HepG2 (cell line): ENCODE measurements around the gene DHX58. TPM values are rescaled to one million over a fixed set of nuclear protein-coding genes. Genes with fewer than 3 reads are reported as not detected.

Source experiments
- ATAC-seq: fragments of 200-7000 bp; cut with Tn5 transposase; 3 replicates; pipeline ENCODE4 v1.9.1; 2020; ENCODE audit warnings: mild to moderate bottlenecking, moderate library complexity
- BruUV-seq: library from RNA; stranded (reverse); fragments of 400-500 nt; replicated peaks from 2 replicates; lab custom pipeline; 2021; lab: Mats Ljungman, UMichigan
- CTCF ChIA-PET: fragments of 300-600 bp; formaldehyde crosslinking; extraction: SDS; loops from one replicate; lab custom pipeline; 2021; ENCODE audit warnings: low total read pairs, inconsistent platforms, low intra/inter-chr PET ratio; lab: Yijun Ruan, JAX
- POLR2A ChIA-PET: fragments of 350-600 bp; sonication (Branson Sonifier 250); formaldehyde crosslinking; loops from one replicate; lab custom pipeline; 2020; ENCODE audit warnings: antibody characterized with exemption, inconsistent platforms; lab: Yijun Ruan, JAX
- DNase-seq: peaks from one replicate; pipeline ENCODE4 v3.0.0-alpha.2; 2015; ENCODE audit warnings: low spot score
- FAIRE-seq: peaks from 3 replicates; lab custom pipeline; 2011; peaks lifted over from hg19 to GRCh38; lab: Jason Lieb, UNC
- H2AFZ ChIP-seq: one replicate; pipeline ENCODE4 v1.6.1; 2011; ENCODE audit warnings: low read length, inconsistent platforms
- H3K27ac ChIP-seq: fragments of 300-600 bp; 3 replicates; pipeline ENCODE4 v1.8.0; 2011; ENCODE audit warnings: mixed run types, mild to moderate bottlenecking, mixed read lengths, low read length, inconsistent platforms; ENCODE audit not compliant: insufficient read depth; ENCODE audit errors: extremely low read length
- H3K27me3 ChIP-seq, 2 experiments: fragments of 200-600 bp in 1 of 2; 2 replicates in 1 of 2; 3 replicates in 1 of 2; pipeline versions ENCODE4 v1.6.0 to v1.8.0; 2011; ENCODE audit warnings: low read length in 2 of 2, mild to moderate bottlenecking in 2 of 2, moderate library complexity in 2 of 2, inconsistent platforms in 1 of 2; ENCODE audit not compliant: insufficient read depth in 2 of 2, control insufficient read depth in 1 of 2
- H3K36me3 ChIP-seq, 2 experiments: fragments of 200-600 bp in 1 of 2; replicated peaks in 1 of 2; 2 replicates in 1 of 2; 3 replicates in 1 of 2; pipeline versions ENCODE4 v1.5.1 to v1.8.0; 2011; ENCODE audit warnings: low read length in 2 of 2, inconsistent platforms in 1 of 2; ENCODE audit not compliant: insufficient read depth in 2 of 2, control insufficient read depth in 1 of 2
- H3K4me1 ChIP-seq: 2 replicates; pipeline ENCODE4 v1.5.1; 2012; ENCODE audit warnings: low read length, inconsistent platforms; ENCODE audit not compliant: insufficient read depth
- H3K4me2 ChIP-seq: 2 replicates; pipeline ENCODE4 v1.6.0; 2011; ENCODE audit warnings: low read depth, low read length, inconsistent platforms
- H3K4me3 ChIP-seq, 3 experiments: fragments of 200-600 bp in 1 of 3; sonication (generic), shearing (Covaris generic) in 1 of 3; replicated peaks in 1 of 3; 2 replicates each; pipeline ENCODE4 v1.5.1; 2011 to 2016; ENCODE audit warnings: low read length in 3 of 3, inconsistent platforms in 2 of 3, low read depth in 2 of 3, mild to moderate bottlenecking in 2 of 3, control low read depth in 1 of 3, mixed read lengths in 1 of 3; ENCODE audit not compliant: insufficient read depth in 1 of 3
- H3K79me2 ChIP-seq: one replicate; pipeline ENCODE4 v1.6.1; 2011; ENCODE audit warnings: low read length, inconsistent platforms; ENCODE audit not compliant: insufficient read depth
- H3K9ac ChIP-seq: 2 replicates; pipeline ENCODE4 v1.6.0; 2011; ENCODE audit warnings: mild to moderate bottlenecking, low read depth, low read length, inconsistent platforms; ENCODE audit not compliant: insufficient read depth
- H3K9me3 ChIP-seq: 2 replicates; pipeline ENCODE4 v1.5.1; 2012; ENCODE audit warnings: mild to moderate bottlenecking, low read length
- H4K20me1 ChIP-seq: 2 replicates; pipeline ENCODE4 v1.6.0; 2011; ENCODE audit warnings: inconsistent platforms, mild to moderate bottlenecking, low read length, moderate library complexity; ENCODE audit not compliant: insufficient read depth
- CCAR2 ChIP-seq: fragments of 200-400 bp; formaldehyde crosslinking; optimal IDR thresholded peaks from 2 replicates; pipeline ENCODE3; 2018; ENCODE audit warnings: low read depth, mild to moderate bottlenecking, low read length, moderate library complexity
- FOXO1 ChIP-seq: sonication (generic); formaldehyde crosslinking; IDR thresholded peaks from 2 replicates; pipeline ENCODE4 v1.4.0; 2020; ENCODE audit warnings: missing genetic modification reagents
- GTF3A ChIP-seq: sonication (generic); formaldehyde crosslinking; conservative IDR thresholded peaks from 2 replicates; pipeline ENCODE4 v1.4.0; 2020; ENCODE audit warnings: mild to moderate bottlenecking, missing genetic modification reagents
- HDAC1 ChIP-seq: sonication (generic); formaldehyde crosslinking; IDR thresholded peaks from 2 replicates; pipeline ENCODE4 v1.5.1; 2020; ENCODE audit warnings: mild to moderate bottlenecking, missing genetic modification reagents
- HMG20B ChIP-seq: conservative IDR thresholded peaks from 2 replicates; pipeline ENCODE4 v1.6.1; 2016; ENCODE audit warnings: missing genetic modification reagents, missing compliant biosample characterization
- MAF1 ChIP-seq: sonication (generic); formaldehyde crosslinking; IDR thresholded peaks from 2 replicates; pipeline ENCODE4 v1.5.0; 2020; ENCODE audit warnings: missing genetic modification reagents, borderline replicate concordance
- MAFK ChIP-seq, 2 experiments: IDR thresholded peaks in 1 of 2; conservative IDR thresholded peaks in 1 of 2; 2 replicates each; pipeline ENCODE4 v1.6.1; 2011; ENCODE audit warnings: improper control_type of control experiment in 2 of 2, low read length in 2 of 2
- NONO ChIP-seq, 2 experiments: fragments of 450-650 bp in 1 of 2; sonication (generic) in 1 of 2; formaldehyde crosslinking in 1 of 2; IDR thresholded peaks in 1 of 2; conservative IDR thresholded peaks in 1 of 2; 2 replicates each; pipeline versions ENCODE4 v1.6.1 to v1.8.0; 2017 to 2022; ENCODE audit warnings: mild to moderate bottlenecking in 1 of 2, missing genetic modification reagents in 1 of 2, moderate library complexity in 1 of 2
- TOPORS ChIP-seq: sonication (generic); formaldehyde crosslinking; IDR thresholded peaks from 2 replicates; pipeline ENCODE4 v1.8.0; 2023; ENCODE audit warnings: mild to moderate bottlenecking, missing genetic modification reagents
- XRCC5 ChIP-seq: fragments of 200-400 bp; formaldehyde crosslinking; optimal IDR thresholded peaks from 2 replicates; pipeline ENCODE3; 2017; ENCODE audit warnings: mild to moderate bottlenecking, low read length
- ZNF10 ChIP-seq: sonication (generic); formaldehyde crosslinking; IDR thresholded peaks from 2 replicates; pipeline ENCODE4 v1.4.0; 2020; ENCODE audit warnings: mild to moderate bottlenecking, low read depth, missing genetic modification reagents, borderline replicate concordance
- ZNF232 ChIP-seq: sonication (generic); formaldehyde crosslinking; IDR thresholded peaks from 2 replicates; pipeline ENCODE4 v1.4.0; 2020; ENCODE audit warnings: missing genetic modification reagents, borderline replicate concordance
- ZNF605 ChIP-seq: sonication (generic); formaldehyde crosslinking; IDR thresholded peaks from 2 replicates; pipeline ENCODE4 v1.8.0; 2022; ENCODE audit warnings: mild to moderate bottlenecking, missing genetic modification reagents
- WGBS: methylation state at CpG from one replicate; pipeline ENCODE4 v1.1.6; 2017; ENCODE audit warnings: low lambda C conversion rate; 5-methylcytosine and 5-hydroxymethylcytosine counted together
- in situ Hi-C: cut with HindIII; loops from 2 replicates; pipeline ENCODE4 v1.10.0; 2017; ENCODE audit warnings: low pct_unique_long_range_greater_than_20kb; ENCODE audit not compliant: extremely low pct_ligation_motif_present
- intact Hi-C: fragments of 100-400 bp; cut with micrococcal nuclease; formaldehyde crosslinking; loops from one replicate; pipeline ENCODE4 v1.10.0; 2022; ENCODE audit not compliant: unreplicated experiment
- polyA plus RNA-seq, 8 experiments: library from polyadenylated mRNA; depleted of rRNA in 3 of 8; stranded (reverse) in 7 of 8; unstranded in 1 of 8; fragments of >200 nt; fragmentation: Illumina TruSeq in 4 of 8; extraction: Trizol in 4 of 8; gene quantifications; 2 replicates each; pipeline versions ENCODE4 v1.2.1 to v1.2.3, GENCODE V29; 2011 to 2016; ENCODE audit warnings: low read depth in 4 of 8, missing spikeins in 1 of 8, mixed read lengths in 1 of 8; ENCODE audit not compliant: insufficient read depth in 1 of 8
- total RNA-seq, 5 experiments: library from RNA; depleted of rRNA; stranded (reverse); fragments of >200 nt; fragmentation: Illumina TruSeq; extraction: Trizol; gene quantifications; 2 replicates each; pipeline ENCODE4 v1.2.3, GENCODE V29; 2016; ENCODE audit warnings: low read depth in 1 of 5
- TF ChIP-seq, protein P1 (sequence below): sonication (generic); formaldehyde crosslinking; IDR thresholded peaks from 2 replicates; pipeline ENCODE4 v1.8.1; 2023; ENCODE audit warnings: mild to moderate bottlenecking, moderate library complexity, missing genetic modification reagents
- TF ChIP-seq, protein P2 (sequence below): sonication (generic); formaldehyde crosslinking; IDR thresholded peaks from 2 replicates; pipeline ENCODE4 v1.4.0; 2020; ENCODE audit warnings: missing genetic modification reagents; ENCODE audit errors: not compliant biosample characterization
- TF ChIP-seq, protein P3 (sequence below): sonication (generic); formaldehyde crosslinking; IDR thresholded peaks from 2 replicates; pipeline ENCODE4 v1.4.0; 2020; ENCODE audit warnings: missing genetic modification reagents
- TF ChIP-seq, protein P4 (sequence below): IDR thresholded peaks from 2 replicates; pipeline ENCODE4 v1.6.1; 2012; ENCODE audit warnings: inconsistent platforms

DHX58 gene
- total and polyA plus RNA-seq, 2 of the 13 experiments (the other 11 are each of a cell fraction or from before 2014, with no cell fraction given) = 6.7 to 7.8 TPM

DNA sequence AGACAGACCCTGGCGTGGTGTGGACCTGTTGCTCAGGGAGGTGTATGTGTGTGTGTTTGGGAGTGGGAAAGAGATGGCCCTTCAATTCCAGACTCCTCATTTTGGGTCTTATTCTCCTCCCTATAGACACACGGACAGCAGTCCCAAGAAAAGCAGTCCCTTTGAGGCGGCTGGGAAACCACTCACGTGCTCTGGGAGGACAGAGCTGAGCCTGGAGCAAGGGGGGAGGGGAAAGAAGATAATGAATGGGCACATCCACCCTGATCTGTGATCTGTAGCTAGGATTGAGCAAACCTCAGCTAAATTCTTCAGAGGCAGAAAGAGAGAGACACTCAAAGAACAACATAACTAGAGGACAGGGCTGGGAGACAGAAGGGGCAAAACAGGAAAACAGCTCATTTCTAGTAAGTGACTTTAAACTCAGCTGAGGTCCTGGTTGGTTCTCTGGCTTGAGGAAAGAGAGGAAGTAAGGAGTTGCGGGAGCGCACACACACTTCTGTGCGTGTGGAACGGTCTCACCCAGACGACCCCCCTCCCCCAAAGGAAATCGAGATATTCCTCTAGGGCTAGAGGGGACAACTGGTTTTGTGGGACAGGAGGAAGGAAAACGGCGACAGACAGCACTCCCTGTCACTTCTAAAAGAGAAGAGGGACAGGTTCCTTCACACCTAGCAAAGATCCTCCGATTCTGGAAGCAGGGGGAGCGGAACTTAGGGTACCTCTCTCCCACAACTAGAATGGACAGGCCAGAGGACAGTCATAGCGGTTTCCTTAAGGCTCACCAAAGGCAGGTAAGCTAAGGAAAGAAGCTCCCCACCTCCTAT lies 41.6 kb upstream of the DHX58 start:
- FAIRE-seq = no peak
- peak; percentile 71 for DNase-seq
- Histone ChIP-seq H3K27me3 (no peaks in the 10 kb centered on the region; a peak in 1 of 5 replicates), H3K4me3 (peak overlapping the region; percentile 95 to 100 (median 97)), H3K79me2 (peaks cover 51% of the 10 kb centered on the region), H3K36me3 (peaks cover 1 to 8% of the 10 kb centered on the region in 2 experiments; a peak in 2 of 5 replicates), H2AFZ (no peak overlapping the region), H3K27ac (peak overlapping the region; percentile 71), H3K4me1 (peaks cover 48% of the 10 kb centered on the region), H4K20me1 (peaks cover 5% of the 10 kb centered on the region; the same call in 1 of the 2 replicates), H3K9me3 (no peaks in the 10 kb centered on the region), H3K9ac (peak overlapping the region; percentile 94), H3K4me2 (peak overlapping the region; percentile 94)
- intact Hi-C loops (no loop called here), in situ Hi-C loops (no loop called here)
- 2% methylated on average over 15 of the region's 15 CpGs for WGBS
- POLR2A ChIA-PET = interaction anchor here (0.5 to 2.6 kb wide), 21 partner anchors 9 to 466 kb away, joined by 3 to 20 read pairs (median 4); partner anchors contain the start of genes DHX58, DNAJC7, GHDC and KAT2A
- CTCF ChIA-PET = no interaction called here
- BruUV-seq = TSS peak; percentile 95
- peak; percentile 39 for ATAC-seq
- TF ChIP-seq CCAR2 (peak; percentile 25), ZNF10 (CRISPR knock-in tag) (no peak), ZNF605 (CRISPR knock-in tag) (no peak), HDAC1 (CRISPR knock-in tag) (0 out of 2 replicates have a peak, but pooled peaks have one; percentile 23), GTF3A (CRISPR knock-in tag) (no peak), HMG20B (CRISPR knock-in tag) (0 out of 2 replicates have a peak, but pooled peaks have one; percentile 17), FOXO1 (no peak; the same call in 1 of the 2 replicates), NONO (IDR thresholded peaks at IDR 0.05) (no peak), NONO (CRISPR knock-in tag; conservative IDR thresholded peaks at IDR 0.05) (no peak), ZNF232 (no peak), MAF1 (CRISPR knock-in tag) (0 out of 2 replicates have a peak, but pooled peaks have one; percentile 10), TOPORS (CRISPR knock-in tag) (no peak), XRCC5 (no peak), MAFK (conservative IDR thresholded peaks at IDR 0.05 in 1 of 2, IDR thresholded peaks at IDR 0.05 in 1 of 2; ENCODE audit: low read length in 2 of 2) (peak; percentile 53 to 59)
- TF ChIP-seq, protein P1, sequence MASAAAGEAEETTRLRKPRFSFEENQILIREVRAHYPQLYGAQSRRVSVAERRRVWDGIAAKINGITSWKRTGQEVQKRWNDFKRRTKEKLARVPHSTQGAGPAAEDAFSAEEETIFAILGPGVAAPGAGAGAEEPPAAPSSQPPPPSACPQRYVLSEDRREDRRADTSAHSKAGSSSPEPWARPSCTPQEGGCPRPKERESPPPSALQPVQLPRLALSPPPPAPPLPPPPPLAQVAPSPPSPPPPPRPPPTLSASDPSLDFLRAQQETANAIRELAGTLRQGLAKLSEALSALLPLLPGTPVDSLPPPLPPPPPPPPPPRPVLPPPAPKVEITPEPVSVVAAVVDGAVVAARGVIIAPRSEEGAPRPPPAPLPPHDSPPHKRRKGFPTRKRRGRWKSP (CRISPR knock-in tag) = 0 out of 2 replicates have a peak, but pooled peaks have one; percentile 30
- TF ChIP-seq, protein P2, sequence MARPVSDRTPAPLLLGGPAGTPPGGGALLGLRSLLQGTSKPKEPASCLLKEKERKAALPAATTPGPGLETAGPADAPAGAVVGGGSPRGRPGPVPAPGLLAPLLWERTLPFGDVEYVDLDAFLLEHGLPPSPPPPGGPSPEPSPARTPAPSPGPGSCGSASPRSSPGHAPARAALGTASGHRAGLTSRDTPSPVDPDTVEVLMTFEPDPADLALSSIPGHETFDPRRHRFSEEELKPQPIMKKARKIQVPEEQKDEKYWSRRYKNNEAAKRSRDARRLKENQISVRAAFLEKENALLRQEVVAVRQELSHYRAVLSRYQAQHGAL (CRISPR knock-in tag) = no peak
- TF ChIP-seq, protein P3, sequence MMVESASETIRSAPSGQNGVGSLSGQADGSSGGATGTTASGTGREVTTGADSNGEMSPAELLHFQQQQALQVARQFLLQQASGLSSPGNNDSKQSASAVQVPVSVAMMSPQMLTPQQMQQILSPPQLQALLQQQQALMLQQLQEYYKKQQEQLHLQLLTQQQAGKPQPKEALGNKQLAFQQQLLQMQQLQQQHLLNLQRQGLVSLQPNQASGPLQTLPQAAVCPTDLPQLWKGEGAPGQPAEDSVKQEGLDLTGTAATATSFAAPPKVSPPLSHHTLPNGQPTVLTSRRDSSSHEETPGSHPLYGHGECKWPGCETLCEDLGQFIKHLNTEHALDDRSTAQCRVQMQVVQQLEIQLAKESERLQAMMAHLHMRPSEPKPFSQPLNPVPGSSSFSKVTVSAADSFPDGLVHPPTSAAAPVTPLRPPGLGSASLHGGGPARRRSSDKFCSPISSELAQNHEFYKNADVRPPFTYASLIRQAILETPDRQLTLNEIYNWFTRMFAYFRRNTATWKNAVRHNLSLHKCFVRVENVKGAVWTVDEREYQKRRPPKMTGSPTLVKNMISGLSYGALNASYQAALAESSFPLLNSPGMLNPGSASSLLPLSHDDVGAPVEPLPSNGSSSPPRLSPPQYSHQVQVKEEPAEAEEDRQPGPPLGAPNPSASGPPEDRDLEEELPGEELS (CRISPR knock-in tag) = 0 out of 2 replicates have a peak, but pooled peaks have one; percentile 14
- TF ChIP-seq, protein P4, sequence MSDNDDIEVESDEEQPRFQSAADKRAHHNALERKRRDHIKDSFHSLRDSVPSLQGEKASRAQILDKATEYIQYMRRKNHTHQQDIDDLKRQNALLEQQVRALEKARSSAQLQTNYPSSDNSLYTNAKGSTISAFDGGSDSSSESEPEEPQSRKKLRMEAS = peak; percentile 78
